Gastroesophageal sphincter (tissue), 3 donors: Measurements from ENCODE around the gene AGBL4.

Experiments
- EP300 ChIP-seq: sonication (generic); formaldehyde crosslinking; IDR thresholded peaks from one replicate; pipeline ENCODE4 v1.6.1; 2017; ENCODE audit warnings: antibody characterized with exemption, mild to moderate bottlenecking
- POLR2A ChIP-seq, 2 donors: fragments of 450-650 bp; IDR thresholded peaks; one replicate each; pipeline ENCODE4 v1.6.1; 2017; ENCODE audit warnings: antibody characterized with exemption in 2 of 2, mild to moderate bottlenecking in 2 of 2, moderate library complexity in 1 of 2
- POLR2AphosphoS5 ChIP-seq: sonication (generic); formaldehyde crosslinking; IDR thresholded peaks from one replicate; pipeline ENCODE4 v1.6.1; 2017; ENCODE audit warnings: antibody characterized with exemption
- TF ChIP-seq, protein P1 (sequence below), 4 experiments: fragments of 200-600 bp in 2 of 4; fragments of 450-650 bp in 2 of 4; sonication (generic) in 1 of 4; IDR thresholded peaks; one replicate each; pipeline ENCODE4 v1.5.1; 2017 to 2019; ENCODE audit warnings: antibody characterized with exemption in 4 of 4, mild to moderate bottlenecking in 2 of 4, moderate library complexity in 2 of 4

DNA sequence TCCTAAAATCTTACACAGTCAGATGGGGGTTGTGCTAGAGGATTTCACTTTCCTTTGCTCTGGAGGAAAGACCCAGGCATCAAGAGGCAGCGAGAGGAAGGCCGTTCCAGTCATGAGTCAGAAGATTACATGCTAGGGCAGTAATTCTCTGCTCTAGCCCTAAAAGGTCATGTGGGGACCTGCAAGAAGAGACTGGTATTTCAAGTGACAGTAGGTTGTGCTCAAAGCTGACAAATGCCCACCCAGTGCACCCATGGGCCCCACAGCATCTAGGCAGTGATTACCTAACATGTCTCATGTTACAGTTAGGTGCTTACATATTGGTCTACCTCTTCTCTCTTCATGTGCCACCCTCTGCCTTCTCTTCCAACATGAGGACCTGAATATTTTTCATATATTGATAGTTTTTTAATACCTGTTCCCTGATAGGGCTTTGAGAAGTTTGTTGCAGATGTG lies 1147.4 kb downstream of the AGBL4 start:
- TF ChIP-seq, protein P1, sequence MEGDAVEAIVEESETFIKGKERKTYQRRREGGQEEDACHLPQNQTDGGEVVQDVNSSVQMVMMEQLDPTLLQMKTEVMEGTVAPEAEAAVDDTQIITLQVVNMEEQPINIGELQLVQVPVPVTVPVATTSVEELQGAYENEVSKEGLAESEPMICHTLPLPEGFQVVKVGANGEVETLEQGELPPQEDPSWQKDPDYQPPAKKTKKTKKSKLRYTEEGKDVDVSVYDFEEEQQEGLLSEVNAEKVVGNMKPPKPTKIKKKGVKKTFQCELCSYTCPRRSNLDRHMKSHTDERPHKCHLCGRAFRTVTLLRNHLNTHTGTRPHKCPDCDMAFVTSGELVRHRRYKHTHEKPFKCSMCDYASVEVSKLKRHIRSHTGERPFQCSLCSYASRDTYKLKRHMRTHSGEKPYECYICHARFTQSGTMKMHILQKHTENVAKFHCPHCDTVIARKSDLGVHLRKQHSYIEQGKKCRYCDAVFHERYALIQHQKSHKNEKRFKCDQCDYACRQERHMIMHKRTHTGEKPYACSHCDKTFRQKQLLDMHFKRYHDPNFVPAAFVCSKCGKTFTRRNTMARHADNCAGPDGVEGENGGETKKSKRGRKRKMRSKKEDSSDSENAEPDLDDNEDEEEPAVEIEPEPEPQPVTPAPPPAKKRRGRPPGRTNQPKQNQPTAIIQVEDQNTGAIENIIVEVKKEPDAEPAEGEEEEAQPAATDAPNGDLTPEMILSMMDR (IDR thresholded peaks at IDR 0.05), result no peak
- TF ChIP-seq POLR2A (IDR thresholded peaks at IDR 0.05) (no peak), EP300 (no peak), POLR2AphosphoS5 (no peak)
